A204.1 (cell line): ENCODE data around the gene IL17RD.

Source experiments
- FAIRE-seq: peaks from 2 replicates; lab custom pipeline; 2012; peaks lifted over from hg19 to GRCh38; lab: Jason Lieb, UNC

IL17RD gene

DNA sequence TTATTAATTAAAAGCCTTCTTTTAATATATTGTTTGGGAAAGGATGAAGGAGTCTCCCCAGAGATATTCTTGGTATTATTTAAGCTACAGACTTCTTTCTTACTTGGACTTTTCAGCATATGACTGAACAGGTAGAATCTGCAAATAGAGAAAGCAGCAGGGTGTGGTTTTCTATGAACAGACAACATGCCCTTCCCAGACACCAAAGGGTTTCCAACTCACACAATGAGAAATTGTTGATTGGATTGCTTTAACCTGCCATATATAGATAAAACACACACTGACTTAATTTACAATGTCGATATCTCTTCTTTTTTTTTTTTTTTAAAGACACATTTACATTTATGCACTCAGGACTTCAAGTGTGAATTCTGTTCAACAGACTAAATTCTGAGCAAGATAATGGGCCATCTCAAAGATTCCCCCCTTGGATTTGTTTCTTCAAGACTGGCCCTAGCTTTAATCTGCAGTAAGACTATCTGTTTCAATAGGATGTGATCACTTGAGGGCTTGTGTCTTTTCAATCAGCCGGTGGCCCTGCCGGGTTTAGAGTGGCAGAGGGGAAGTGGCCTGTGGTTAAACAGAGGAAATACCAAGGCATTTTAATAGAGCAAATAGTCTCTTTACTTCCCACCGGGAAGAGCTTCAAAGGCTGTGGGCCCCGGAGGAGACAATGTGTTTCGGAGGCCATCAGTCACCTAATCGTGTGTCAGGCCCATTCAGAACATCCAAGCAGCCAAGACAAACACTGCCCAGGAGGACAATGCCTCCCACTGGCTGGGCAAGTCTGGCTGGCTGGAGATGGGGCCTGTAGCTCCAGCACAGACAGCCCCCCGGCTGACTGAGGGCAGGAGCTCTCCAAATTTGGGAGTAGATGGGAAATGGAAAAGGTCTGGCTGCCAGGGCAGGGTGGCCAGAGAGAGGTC is 6.1 kb downstream of the IL17RD start:
- FAIRE-seq = no peak

GRCh38 chr3:57158325-57158724 is 6.8 kb downstream of the IL17RD start:
- no peak for FAIRE-seq

DNA sequence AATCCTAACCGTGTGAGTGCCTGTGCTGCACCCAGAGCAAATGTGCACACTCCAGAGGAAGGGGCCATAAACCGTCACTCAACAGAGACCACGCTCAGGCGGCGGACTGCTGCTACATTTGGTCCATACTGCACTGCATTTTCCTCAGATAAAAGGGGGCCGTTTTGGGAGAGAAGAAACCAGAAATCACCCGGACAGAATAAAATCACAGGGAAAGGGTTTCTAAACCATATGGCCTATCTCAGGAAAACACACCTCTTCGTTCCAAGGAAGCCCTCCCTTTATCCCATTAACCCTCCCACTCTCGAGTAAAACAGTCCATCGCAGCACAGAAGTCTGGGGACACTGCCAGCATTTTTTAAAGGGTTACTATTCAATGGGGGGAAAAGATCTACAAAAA is 7.6 kb downstream of the IL17RD start:
- FAIRE-seq = no peak

DNA sequence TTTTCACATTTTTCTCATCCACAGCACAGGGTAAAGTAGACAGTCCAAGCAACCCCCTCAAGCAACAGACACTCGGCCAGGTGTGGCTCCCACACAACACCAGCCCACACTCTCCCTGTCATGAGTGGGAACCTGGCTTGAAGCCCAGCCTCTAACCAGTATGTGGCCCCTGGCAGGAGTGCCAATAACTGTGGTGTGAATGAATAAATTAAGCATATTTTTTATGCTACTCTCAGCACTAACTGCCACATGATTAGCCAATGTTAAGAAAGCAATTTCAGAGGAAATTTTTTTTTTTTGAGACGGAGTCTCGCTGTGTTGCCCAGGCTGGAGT is 9.9 kb downstream of the IL17RD start:
- no peak for FAIRE-seq

GRCh38 chr3:57154470-57155309 is 10.5 kb downstream of the IL17RD start:
- no peak for FAIRE-seq

- no peak for FAIRE-seq
Observed at GRCh38 chr3:57152151-57153143, 12.7 kb downstream of the IL17RD start.

DNA sequence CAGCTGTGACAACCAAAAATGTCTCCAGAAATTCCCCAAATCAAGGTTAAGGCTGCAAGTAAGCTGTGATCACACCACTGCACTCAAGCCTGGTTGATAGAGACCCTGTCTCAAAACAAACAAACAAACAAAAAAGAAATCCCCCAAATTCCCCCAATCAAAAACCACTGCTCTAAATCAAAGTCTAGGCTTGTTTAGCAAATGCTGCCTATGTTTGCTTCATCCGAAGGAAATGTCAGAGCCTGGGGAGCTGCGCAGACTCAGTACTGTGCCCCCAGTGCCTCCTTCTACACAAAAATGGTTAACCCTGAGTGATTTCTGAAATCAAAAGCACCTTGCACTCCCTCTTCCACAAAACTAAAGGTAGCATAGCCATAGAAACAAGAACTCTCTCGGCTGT is 13.4 kb downstream of the IL17RD start:
- FAIRE-seq = no peak

- FAIRE-seq = no peak
Observed at GRCh38 chr3:57151021-57151449, 14.1 kb downstream of the IL17RD start.

DNA sequence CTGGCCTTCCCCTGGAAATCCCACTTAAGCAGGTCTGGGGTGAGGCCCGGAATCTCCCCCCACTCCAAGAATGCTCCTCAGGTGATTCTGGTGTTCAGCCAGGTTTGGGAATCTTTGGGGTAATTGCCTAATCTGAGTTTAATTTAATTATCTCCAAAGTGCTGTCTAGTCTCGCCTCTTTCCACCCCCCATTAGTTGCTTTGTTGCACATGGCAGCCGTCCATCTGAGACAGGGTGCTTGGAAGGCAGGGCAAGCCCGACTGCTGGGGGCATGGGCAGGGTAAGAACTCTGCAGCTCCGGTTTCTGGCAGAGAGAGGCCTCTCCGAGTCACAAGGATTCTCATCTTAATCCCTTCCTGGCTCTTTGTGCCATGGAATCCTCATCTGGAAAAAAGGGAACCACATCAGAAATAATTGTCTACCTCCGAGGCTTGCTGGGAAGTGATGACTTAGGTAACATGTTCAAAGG is 15.0 kb downstream of the IL17RD start:
- FAIRE-seq = no peak

DNA sequence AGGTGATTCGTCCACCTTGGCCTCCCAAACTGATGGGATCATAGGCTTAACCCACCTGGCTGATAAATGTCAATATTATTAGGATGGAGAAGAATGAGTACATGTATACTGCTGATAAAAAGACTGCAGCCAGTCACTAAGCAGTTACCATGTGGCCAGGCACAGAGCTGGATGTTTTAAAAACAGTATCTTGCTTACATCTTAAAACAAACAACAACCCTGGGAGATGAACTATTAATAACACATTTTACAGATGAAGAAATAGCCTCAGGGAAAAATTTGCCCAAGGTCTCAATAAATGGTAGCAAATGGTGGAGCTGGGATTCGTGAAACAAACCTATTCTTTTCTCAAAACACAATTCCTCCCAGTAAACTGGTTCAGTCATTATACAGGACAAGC is 18.1 kb downstream of the IL17RD start:
- no peak for FAIRE-seq

DNA sequence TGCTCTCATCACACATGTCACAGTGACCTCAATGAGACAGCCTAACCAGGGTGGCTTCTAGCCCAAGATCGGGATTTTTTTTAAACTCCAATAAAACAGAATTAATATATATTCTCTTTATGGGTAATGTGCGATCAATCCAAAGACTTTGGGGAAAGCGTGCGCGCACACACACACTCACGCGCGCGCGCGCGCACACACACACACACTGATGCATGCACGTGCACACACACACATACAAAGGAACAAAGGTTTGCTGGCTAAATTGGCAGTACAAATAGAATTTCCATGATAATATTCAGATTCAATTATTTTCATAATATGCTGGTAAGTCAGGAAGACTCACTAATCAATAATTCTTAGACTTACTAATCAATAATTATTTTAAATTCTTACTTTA is 19.3 kb downstream of the IL17RD start:
- no peak for FAIRE-seq

- FAIRE-seq = no peak
Observed at GRCh38 chr3:57144952-57145351, 20.2 kb downstream of the IL17RD start.

DNA sequence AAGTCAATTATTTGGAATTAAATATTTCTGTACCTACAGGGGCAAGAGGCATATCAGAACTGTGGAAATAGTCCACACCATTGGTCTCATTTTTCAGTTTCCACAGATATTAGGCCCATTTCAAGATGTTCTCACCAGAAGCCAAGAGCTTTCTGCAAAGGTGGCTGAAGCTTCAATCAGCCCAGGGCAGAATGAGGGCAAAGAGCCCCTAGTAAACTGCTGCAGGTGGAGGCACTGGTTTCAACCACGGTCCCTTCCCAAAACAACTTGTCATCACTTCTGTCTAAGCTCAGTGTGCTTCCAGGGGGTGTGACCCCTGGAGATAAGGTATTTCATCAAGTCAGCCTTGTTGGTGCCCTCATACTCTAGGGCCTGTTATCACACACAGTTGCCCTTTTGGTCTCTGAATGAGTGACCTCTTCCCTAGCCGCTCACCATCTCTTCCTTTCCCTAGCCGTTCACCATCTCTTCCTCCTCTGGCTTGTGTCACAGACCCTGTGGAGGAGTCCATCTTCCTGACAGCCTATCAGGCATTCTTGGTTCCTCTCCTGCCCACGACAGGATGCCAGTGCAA is 21.2 kb downstream of the IL17RD start:
- no peak for FAIRE-seq

DNA sequence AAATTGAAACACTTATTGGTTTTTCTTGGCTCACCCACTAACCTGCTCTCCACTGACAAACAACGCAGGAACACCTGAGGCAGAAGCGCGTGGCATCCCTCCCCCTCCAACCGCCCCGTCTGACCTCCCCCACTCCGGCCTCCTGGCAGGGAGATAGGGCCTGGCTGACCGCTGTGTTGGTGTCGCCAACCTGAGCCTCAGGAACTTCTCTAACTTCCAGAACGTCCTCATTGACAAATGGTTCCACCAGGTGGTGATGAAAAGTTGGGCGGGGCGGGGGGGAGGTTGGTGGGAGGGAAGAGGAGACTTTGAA is 22.8 kb downstream of the IL17RD start:
- FAIRE-seq = no peak

GRCh38 chr3:57141719-57142410 is 23.3 kb downstream of the IL17RD start:
- FAIRE-seq = no peak

DNA sequence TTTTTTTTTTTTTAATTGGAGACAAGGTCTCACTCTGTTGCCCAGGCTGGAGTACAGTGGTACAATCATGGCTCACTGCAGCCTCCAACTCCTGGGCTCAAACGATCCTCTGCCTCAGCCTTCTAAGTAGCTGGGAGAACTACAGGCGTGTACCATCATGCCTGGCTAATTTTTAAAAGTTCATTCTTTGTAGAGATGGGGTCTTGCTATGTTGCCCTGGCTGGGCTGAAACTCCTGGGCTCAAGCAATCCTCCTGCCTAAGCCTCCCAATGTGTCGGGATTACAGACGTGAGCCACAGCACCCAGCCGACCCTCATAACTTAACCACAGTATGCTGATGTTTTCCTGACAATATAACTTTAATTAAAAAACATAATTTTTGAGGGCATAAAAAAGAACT is 24.3 kb downstream of the IL17RD start:
- no peak for FAIRE-seq

- FAIRE-seq = no peak
Observed at GRCh38 chr3:57135964-57136719, 29.0 kb downstream of the IL17RD start.

DNA sequence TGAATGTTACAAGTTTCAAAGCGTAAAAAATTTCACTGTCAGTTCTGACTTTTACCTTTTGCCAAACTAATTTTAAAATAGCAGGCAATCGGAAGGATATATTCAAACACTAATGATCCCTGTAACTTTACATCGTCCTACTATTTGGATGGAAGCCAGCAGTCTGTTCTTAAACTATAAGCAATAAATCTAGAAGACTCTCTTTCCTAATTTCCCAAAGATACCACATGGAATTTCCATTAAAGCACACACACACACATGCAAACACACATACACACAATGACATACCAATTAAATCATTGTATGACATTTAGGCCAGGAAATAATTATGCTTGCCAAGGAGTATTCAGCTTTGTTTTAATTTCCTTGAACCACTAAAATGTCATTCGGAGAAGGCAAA is 32.0 kb downstream of the IL17RD start:
- FAIRE-seq = no peak

DNA sequence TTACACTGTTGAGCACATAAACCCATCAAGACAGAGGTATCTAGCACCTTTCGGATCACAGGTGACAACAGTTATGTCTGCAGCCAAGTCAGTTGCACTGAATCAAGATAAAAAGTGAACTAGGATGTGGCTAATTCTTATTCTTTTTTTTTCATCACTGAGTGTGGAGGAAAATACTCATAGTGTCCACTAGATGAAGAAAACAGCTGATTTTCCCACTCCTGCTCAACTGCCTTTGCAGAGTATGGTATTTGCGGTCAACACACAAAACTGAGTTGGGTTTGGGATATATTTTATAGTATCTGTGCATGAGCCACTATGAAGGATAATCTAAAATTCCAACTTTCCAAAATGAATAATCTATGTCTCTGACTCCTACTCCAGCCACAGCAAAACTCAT is 32.5 kb downstream of the IL17RD start:
- FAIRE-seq = no peak

GRCh38 chr3:57131210-57131588 is 34.0 kb downstream of the IL17RD start:
- FAIRE-seq = no peak
